ENCODE measurements around the gene PCDHB2.
"Not testable (repeated sequence)": the region's sequence is repeated elsewhere in the genome, so short reads cannot be mapped to it uniquely, and the experiment has no call there.

The PCDHB2 gene

DNA sequence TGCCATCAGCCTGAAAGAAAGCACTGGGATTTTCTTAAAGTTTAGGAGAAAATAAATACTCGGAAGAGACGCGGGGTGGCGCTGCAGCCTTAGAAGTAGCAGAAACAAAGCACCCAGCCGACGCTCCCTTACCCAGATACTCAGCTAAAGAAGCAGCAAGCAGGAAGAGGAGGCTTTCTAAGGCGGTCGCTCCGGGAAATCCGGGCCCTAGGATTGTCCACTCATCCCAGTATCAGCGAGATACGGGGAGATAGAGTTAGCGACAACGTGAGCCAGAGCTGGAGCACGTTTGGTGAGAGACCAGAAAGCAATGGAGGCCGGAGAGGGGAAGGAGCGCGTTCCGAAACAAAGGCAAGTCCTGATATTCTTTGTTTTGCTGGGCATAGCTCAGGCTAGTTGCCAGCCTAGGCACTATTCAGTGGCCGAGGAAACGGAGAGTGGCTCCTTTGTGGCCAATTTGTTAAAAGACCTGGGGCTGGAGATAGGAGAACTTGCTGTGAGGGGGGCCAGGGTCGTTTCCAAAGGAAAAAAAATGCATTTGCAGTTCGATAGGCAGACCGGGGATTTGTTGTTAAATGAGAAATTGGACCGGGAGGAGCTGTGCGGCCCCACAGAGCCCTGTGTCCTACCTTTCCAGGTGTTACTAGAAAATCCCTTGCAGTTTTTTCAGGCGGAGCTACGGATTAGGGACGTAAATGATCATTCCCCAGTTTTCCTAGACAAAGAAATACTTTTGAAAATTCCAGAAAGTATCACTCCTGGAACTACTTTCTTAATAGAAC lies at the start of gene PCDHB2:
Gene PCDHB2 (plus strand): TSS at position 135 of the 782 bp plus-strand sequence. CDS start 176 bp downstream, at position 311.
- DNase-seq, result no peak

DNA sequence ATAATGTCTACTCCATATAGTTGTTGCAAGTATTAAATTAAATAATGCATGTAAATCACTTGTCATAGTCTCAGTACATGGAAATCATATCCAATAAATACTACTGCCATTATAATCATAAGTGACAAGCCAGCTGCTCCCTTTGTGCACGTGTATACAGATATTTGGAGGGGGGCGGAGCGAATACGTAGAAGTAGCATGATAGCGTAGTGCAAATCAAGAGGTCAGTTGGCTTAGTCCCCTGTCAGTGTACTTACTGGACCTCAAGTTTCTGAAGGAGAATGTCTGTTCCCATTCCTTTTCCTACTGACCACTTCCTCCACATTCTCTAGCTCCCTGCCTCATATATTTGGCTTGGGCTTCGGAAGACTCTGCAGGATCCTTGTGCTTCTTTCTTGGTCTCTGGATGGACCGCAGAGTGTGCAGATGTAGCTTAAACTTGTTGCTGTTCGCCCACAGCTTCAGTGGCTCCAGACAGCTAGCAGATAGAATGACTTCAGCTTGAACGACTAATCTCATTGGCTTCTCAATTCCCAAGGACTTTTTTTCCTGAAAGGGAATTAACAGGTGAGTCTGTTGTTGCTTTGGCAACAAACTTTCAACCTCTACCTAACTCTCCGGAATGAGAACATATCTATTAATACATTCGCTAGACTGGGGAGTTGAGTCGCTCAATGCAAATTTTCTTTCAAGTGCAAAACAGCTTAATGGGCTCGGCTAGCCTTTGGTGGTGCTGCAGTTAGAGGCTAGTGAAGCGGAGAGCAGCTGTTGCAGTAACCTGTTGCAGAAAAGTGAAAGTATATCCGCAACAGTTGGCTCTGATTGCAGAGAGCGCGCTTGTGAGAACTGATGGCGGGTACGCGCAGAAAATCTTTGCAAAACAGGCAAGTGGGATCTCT lies 43.5 kb upstream of the PCDHB2 start, which contains the start of gene PCDHB1:
Gene PCDHB1 (plus strand): TSS at position 753 of the 899 bp plus-strand sequence. CDS start 97 bp downstream, at position 850.
- no peak for DNase-seq

DNA sequence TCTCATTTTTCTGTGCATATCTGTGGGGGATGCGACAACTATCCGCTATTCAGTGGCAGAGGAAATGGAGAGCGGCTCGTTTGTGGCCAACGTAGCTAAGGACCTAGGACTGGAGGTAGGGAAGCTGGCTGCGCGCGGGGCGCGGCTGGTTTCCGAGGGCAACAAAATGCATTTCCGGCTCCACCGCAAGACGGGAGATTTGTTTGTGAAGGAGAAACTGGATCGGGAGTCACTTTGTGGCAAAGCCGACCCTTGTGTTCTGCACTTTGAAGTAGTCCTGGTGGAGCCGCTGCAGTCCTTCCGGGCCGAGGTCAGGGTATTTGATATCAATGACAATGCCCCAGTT lies 42.9 kb upstream of the PCDHB2 start:
- DNase-seq, result no peak

DNA sequence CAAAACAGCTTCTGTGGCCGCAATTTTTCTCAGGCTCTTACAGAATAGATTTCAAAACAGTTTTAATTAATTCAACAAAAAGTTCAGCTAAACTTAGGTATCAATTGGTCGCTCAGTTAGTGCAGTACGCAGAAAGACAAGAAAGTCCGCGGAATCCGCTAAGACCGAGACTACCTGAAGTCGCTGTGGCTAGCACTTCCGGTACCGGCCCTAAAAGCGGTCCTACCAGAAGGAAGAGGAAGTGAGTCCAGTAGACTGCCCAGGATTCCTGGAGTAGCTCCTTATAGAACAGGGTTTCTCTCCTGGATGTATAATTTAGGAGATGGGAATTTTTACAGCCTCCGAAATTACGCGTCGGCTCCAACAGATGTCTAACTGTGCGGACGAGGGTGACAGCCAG lies 16.6 kb upstream of the PCDHB2 start:
- no peak for DNase-seq

DNA sequence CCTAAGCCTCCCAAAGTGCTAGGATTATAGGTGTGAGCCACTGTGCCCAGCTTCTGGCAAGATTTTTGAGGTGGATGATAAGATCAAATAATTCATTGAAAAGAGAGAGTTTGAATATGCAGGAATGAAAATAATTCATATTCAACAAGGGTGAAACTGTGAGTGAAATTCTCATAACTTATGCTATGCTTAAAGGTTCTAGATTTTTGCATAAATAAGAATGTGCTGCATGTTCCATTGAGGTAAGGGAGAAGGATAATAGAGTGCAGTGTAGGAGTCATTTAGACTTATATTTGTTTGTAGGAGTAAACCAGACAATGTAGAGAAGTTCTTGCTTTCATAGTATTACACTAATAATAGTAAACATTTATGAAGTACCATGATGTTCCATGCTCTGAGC lies 12.2 kb upstream of the PCDHB2 start:
- DNase-seq, result no peak

DNA sequence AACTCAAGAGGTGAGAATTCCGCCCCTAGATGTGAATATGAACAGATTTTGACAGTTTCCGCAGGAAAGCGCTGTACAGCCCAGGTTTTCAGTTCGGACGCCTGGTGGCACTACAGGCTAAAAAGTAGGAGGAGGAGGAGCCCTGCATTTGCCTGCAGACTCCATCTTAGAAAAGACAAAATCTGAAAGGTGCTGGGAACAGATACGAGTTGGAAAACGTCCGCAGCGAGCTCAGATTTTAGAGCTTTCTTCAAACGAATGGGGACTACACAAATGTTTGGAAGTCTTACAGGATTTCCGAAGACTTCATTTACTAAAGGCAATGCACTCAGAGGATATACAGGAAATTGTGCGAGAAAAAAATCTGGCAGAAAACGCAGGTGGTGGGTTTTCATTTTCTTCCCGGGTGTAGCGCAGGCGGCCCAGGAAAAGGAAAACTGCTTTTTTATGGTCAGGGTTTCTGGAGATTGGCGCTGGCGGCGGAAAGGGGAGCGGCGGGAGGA lies 9.9 kb upstream of the PCDHB2 start:
- DNase-seq, result no peak

DNA sequence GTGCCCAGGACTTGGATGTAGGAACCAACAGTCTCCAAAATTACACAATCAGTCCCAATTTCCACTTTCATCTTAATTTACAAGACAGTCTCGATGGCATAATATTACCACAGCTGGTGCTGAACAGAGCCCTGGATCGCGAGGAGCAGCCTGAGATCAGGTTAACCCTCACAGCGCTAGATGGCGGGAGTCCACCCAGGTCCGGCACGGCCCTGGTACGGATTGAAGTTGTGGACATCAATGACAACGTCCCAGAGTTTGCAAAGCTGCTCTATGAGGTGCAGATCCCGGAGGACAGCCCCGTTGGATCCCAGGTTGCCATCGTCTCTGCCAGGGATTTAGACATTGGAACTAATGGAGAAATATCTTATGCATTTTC lies 837 bp downstream of the PCDHB2 start:
- no peak for DNase-seq

DNA sequence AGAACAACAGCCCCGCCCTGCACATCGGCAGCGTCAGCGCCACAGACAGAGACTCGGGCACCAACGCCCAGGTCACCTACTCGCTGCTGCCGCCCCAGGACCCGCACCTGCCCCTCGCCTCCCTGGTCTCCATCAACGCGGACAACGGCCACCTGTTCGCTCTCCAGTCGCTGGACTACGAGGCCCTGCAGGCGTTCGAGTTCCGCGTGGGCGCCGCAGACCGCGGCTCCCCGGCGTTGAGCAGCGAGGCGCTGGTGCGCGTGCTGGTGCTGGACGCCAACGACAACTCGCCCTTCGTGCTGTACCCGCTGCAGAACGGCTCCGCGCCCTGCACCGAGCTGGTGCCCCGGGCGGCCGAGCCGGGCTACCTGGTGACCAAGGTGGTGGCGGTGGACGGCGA lies 1.8 kb downstream of the PCDHB2 start:
- DNase-seq, result not testable (repeated sequence)

DNA sequence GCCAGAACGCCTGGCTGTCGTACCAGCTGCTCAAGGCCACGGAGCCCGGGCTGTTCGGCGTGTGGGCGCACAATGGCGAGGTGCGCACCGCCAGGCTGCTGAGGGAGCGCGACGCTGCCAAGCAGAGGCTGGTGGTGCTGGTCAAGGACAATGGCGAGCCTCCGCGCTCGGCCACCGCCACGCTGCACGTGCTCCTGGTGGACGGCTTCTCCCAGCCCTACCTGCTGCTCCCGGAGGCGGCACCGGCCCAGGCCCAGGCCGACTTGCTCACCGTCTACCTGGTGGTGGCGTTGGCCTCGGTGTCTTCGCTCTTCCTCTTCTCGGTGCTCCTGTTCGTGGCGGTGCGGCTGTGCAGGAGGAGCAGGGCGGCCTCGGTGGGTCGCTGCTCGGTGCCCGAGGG lies 2.2 kb downstream of the PCDHB2 start:
- DNase-seq, result not testable (repeated sequence)

DNA sequence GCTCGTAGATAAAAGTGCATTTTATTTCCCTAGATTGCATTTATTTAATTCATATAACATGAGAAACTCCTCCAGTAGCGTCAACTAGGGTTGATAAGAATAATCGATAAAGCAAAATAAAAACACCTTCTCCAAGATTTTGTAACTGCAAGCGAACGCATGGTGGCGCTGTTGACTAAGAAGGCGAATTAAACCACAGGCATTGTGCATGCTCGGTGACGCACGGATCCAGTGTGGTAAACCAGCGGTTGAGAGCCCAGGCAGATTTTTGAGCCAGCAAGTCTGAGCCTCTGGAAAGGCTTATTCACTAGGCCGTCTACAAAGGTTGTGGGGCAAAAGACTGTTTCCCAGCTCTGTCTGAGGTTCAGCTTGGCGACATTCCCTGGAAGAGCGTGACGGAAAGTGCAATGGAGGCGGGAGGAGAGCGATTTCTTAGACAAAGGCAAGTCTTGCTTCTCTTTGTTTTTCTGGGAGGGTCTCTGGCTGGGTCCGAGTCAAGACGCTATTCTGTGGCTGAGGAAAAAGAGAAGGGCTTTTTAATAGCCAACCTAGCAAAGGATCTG lies 5.9 kb downstream of the PCDHB2 start, which contains the start of gene PCDHB3:
Gene PCDHB3 (plus strand): TSS at position 231 of the 563 bp plus-strand sequence. CDS start 177 bp downstream, at position 408.
- DNase-seq, result no peak

DNA sequence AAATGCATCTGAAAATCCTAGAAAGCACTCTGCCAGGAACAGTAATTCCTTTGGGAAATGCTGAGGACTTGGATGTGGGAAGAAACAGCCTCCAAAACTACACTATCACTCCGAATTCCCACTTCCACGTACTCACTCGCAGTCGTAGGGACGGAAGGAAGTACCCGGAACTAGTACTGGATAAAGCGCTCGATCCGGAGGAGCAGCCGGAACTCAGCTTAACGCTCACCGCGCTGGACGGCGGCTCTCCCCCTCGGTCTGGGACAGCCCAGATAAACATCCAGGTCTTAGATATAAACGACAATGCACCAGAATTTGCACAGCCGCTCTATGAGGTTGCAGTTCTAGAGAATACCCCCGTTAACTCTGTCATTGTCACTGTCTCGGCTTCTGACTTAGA lies 6.6 kb downstream of the PCDHB2 start:
- DNase-seq, result no peak

DNA sequence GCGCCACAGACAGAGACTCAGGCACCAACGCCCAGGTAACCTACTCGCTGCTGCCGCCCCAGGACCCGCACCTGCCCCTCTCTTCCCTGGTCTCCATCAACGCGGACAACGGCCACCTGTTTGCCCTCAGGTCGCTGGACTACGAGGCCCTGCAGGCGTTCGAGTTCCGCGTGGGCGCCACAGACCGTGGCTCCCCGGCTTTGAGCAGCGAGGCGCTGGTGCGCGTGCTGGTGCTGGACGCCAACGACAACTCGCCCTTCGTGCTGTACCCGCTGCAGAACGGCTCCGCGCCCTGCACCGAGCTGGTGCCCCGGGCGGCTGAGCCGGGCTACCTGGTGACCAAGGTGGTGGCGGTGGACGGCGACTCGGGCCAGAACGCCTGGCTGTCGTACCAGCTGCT lies 7.7 kb downstream of the PCDHB2 start:
- not testable (repeated sequence) for DNase-seq

DNA sequence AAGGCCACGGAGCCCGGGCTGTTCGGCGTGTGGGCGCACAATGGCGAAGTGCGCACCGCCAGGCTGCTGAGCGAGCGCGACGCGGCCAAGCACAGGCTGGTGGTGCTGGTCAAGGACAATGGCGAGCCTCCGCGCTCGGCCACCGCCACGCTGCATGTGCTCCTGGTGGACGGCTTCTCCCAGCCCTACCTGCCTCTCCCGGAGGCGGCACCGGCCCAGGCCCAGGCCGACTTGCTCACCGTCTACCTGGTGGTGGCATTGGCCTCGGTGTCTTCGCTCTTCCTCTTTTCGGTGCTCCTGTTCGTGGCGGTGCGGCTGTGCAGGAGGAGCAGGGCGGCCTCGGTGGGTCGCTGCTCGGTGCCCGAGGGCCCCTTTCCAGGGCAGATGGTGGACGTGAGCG lies 8.1 kb downstream of the PCDHB2 start:
- DNase-seq, result not testable (repeated sequence)

DNA sequence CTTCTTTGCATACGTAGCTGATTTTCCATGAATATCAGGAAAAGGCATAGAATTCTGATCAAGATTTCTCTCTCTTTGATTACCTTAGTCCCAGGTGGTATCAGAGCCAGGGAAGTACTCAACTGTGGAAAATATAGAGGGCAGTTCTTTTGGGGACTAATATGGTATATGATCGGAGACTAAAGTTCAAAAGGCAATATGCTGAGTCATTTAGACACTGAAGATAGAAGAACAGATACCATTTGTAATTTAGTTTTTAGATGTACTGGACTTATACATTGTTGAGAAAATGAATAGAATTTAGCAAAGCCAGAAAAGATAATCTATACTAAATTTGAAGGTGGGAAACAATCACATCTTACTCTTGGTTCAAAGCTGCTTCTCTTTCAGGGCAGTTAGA lies 10.9 kb downstream of the PCDHB2 start:
- no peak for DNase-seq

DNA sequence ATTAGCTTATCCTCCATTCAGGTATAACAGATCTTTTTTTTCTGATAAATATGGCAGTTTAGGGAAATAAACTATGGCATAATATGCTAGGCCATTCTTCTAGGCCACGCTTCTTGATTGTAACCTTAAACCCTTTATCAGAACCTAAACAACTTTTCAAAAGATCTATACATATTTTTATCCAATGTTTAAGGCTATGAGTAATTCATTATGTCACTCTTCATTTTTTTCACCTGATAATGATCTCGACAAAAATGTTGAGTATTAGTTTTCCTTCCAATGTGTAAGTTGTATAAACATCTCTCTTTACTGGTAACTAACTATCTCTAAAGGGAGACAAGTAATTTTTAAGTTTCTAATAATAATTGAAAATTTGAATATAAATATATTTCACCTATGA lies 24.8 kb downstream of the PCDHB2 start:
- no peak for DNase-seq

DNA sequence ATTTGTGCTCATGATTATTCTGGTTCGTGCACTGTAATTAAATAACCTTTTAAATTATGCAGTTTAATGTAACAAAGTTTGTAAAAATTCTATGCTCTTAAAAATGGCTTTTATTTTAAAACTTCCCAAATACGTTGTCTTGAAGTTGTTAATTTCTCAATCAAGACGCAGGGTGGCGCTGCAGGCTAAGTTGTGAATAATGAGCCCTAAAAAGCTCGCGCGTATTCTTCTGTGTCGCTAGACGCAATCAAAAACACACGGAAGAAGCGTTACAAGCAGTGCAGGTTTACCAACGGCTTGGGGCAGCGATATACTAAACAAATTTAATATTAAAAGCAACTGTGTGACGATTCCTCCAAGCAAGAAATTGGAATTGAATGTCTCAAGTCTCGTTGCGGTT lies 27.1 kb downstream of the PCDHB2 start, which contains the start of gene PCDHB4:
Gene PCDHB4 (plus strand): TSS at position 256 of the 400 bp plus-strand sequence. CDS start 181 bp downstream, outside the sequence.
- no peak for DNase-seq

DNA sequence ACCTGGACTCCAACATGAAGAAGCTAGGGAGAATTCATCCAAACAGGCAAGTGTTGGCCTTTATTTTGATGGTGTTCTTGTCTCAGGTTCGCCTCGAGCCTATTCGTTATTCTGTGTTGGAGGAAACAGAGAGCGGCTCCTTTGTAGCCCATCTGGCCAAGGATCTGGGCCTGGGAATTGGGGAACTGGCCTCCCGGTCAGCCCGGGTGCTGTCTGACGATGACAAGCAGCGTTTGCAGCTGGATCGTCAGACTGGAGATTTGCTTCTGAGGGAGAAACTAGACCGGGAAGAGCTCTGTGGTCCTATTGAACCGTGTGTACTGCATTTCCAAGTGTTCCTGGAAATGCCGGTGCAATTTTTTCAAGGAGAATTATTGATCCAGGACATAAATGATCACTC lies 27.6 kb downstream of the PCDHB2 start:
- DNase-seq, result no peak

DNA sequence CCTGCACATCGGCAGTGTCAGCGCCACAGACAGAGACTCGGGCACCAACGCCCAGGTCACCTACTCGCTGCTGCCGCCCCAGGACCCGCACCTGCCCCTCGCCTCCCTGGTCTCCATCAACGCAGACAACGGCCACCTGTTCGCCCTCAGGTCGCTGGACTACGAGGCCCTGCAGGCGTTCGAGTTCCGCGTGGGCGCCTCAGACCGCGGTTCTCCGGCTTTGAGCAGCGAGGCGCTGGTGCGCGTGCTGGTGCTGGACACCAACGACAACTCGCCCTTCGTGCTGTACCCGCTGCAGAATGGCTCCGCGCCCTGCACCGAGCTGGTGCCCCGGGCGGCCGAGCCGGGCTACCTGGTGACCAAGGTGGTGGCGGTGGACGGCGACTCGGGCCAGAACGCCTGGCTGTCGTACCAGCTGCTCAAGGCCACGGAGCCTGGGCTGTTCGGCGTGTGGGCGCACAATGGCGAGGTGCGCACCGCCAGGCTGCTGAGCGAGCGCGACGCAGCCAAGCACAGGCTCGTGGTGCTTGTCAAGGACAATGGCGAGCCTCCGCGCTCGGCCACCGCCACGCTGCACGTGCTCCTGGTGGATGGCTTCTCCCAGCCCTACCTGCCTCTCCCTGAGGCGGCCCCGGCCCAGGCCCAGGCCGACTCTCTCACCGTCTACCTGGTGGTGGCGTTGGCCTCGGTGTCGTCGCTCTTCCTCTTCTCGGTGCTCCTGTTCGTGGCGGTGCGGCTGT lies 29.2 kb downstream of the PCDHB2 start:
- not testable (repeated sequence) for DNase-seq

DNA sequence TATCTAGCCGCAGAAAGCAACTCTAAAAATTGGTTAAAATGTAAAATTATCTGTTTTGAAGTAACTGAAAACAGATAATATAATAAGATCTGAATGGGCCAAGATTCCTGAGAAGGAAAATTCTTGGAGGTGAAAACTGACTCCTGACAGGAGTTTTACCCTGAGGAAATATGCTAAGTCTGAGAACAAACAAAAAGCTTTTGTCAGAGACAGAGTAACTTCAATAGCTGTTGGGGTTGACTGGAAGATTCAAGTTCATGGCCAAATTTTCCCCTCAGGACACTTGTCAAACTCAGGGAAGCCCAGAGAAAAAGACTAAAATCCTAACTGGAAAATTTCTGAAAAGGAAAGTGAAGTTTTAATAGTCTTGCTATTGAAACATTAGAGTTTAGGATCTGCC lies 32.9 kb downstream of the PCDHB2 start:
- no peak for DNase-seq

DNA sequence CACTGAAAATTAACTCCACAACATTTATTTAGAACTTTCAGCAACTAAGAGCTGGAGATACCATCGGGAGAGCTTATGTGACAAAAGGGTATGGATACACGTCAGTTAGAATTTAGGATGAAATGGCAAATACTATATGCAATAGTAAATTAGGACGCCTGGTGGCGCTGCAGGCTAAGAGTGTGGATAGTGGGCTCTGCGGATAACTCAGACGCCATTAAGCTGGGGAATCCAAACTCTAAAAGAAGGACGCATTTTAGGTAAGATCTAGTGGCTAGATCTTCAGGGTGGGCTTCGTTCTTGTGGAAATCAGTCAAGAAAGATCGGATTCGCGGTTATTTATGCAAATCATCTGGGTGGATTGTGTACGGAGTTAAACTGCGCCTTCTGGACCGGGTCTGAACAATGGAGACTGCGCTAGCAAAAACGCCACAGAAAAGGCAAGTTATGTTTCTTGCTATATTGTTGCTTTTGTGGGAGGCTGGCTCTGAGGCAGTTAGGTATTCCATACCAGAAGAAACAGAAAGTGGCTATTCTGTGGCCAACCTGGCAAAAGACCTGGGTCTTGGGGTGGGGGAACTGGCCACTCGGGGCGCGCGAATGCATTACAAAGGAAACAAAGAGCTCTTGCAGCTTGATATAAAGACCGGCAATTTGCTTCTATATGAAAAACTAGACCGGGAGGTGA lies 40.8 kb downstream of the PCDHB2 start, which contains the start of gene PCDHB5:
Gene PCDHB5 (plus strand): TSS at position 177 of the 688 bp plus-strand sequence. CDS start 229 bp downstream, at position 406.
- DNase-seq, result no peak

DNA sequence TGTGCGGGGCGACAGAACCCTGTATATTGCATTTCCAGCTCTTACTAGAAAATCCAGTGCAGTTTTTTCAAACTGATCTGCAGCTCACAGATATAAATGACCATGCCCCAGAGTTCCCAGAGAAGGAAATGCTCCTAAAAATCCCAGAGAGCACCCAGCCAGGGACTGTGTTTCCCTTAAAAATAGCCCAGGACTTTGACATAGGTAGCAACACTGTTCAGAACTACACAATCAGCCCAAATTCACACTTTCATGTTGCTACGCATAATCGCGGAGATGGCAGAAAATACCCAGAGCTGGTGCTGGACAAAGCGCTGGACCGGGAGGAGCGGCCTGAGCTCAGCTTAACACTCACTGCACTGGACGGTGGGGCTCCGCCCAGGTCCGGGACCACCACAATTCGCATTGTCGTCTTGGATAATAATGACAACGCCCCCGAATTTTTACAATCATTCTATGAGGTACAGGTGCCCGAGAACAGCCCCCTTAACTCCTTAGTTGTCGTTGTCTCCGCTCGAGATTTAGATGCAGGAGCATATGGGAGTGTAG lies 41.4 kb downstream of the PCDHB2 start:
- no peak for DNase-seq

Data from activated gamma-delta T cell treated with Interleukin-2 at 50 U/mL for 16 hours (primary cell).